HepG2 (cell line): ENCODE measurements around the gene KIFC1. TPM values are rescaled to one million over a fixed set of nuclear protein-coding genes. Genes with fewer than 3 reads are reported as not detected.

Experiments used
- CCAR2 ChIP-seq: fragments of 200-400 bp; formaldehyde crosslinking; optimal IDR thresholded peaks from 2 replicates; pipeline ENCODE3; 2018; ENCODE audit warnings: low read depth, mild to moderate bottlenecking, low read length, moderate library complexity
- FOXK2 ChIP-seq: fragments of 450-650 bp; IDR thresholded peaks from 2 replicates; pipeline ENCODE4 v1.6.1; 2016
- IRF2 ChIP-seq: IDR thresholded peaks from 2 replicates; pipeline ENCODE4 v1.6.1; 2018; ENCODE audit warnings: missing genetic modification reagents, missing compliant biosample characterization
- JUNB ChIP-seq: sonication (generic); formaldehyde crosslinking; IDR thresholded peaks from 2 replicates; pipeline ENCODE4 v1.8.0; 2022; ENCODE audit warnings: missing genetic modification reagents, mild to moderate bottlenecking, borderline replicate concordance
- NFIB ChIP-seq: sonication (generic); formaldehyde crosslinking; IDR thresholded peaks from 2 replicates; pipeline ENCODE4 v1.9.0; 2021; ENCODE audit warnings: missing genetic modification reagents, mild to moderate bottlenecking, borderline replicate concordance
- RAD21 ChIP-seq: fragments of 450-650 bp; formaldehyde crosslinking; IDR thresholded peaks from 2 replicates; pipeline ENCODE4 v1.5.0; 2020; ENCODE audit warnings: mild to moderate bottlenecking
- SALL2 ChIP-seq: sonication (generic); formaldehyde crosslinking; IDR thresholded peaks from 2 replicates; pipeline ENCODE4 v1.8.1; 2023; ENCODE audit warnings: mild to moderate bottlenecking, missing genetic modification reagents, inconsistent platforms
- TEAD2 ChIP-seq: sonication (generic); formaldehyde crosslinking; IDR thresholded peaks from 2 replicates; pipeline ENCODE4 v1.9.0; 2021; ENCODE audit warnings: missing genetic modification reagents
- ZFX ChIP-seq: sonication (generic); formaldehyde crosslinking; IDR thresholded peaks from 2 replicates; pipeline ENCODE4 v1.4.0; 2020; ENCODE audit warnings: mild to moderate bottlenecking, low read depth, missing genetic modification reagents, moderate library complexity
- ZSCAN22 ChIP-seq: sonication (generic); formaldehyde crosslinking; IDR thresholded peaks from 2 replicates; pipeline ENCODE4 v1.4.0; 2020; ENCODE audit warnings: mild to moderate bottlenecking, missing genetic modification reagents
- polyA plus RNA-seq, 8 experiments: library from polyadenylated mRNA; depleted of rRNA in 3 of 8; stranded (reverse) in 7 of 8; unstranded in 1 of 8; fragments of >200 nt; fragmentation: Illumina TruSeq in 4 of 8; extraction: Trizol in 4 of 8; gene quantifications; 2 replicates each; pipeline versions ENCODE4 v1.2.1 to v1.2.3, GENCODE V29; 2011 to 2016; ENCODE audit warnings: low read depth in 4 of 8, missing spikeins in 1 of 8, mixed read lengths in 1 of 8; ENCODE audit not compliant: insufficient read depth in 1 of 8
- total RNA-seq, 5 experiments: library from RNA; depleted of rRNA; stranded (reverse); fragments of >200 nt; fragmentation: Illumina TruSeq; extraction: Trizol; gene quantifications; 2 replicates each; pipeline ENCODE4 v1.2.3, GENCODE V29; 2016; ENCODE audit warnings: low read depth in 1 of 5
- TF ChIP-seq, protein P1 (sequence below): IDR thresholded peaks from 2 replicates; pipeline ENCODE4 v1.6.1; 2016; ENCODE audit warnings: missing biosample characterization, missing genetic modification reagents, low read depth
- TF ChIP-seq, protein P2 (sequence below): sonication (generic); formaldehyde crosslinking; IDR thresholded peaks from 2 replicates; pipeline ENCODE4 v1.5.0; 2020; ENCODE audit warnings: missing genetic modification reagents, mild to moderate bottlenecking, borderline replicate concordance
- TF ChIP-seq, protein P3 (sequence below): sonication (generic); formaldehyde crosslinking; IDR thresholded peaks from 2 replicates; pipeline ENCODE4 v1.5.0; 2020; ENCODE audit warnings: mild to moderate bottlenecking, missing genetic modification reagents, moderate library complexity
- TF ChIP-seq, protein P4 (sequence below): sonication (generic); formaldehyde crosslinking; IDR thresholded peaks from 2 replicates; pipeline ENCODE4 v1.5.1; 2020; ENCODE audit warnings: mild to moderate bottlenecking, missing genetic modification reagents, borderline replicate concordance
- TF ChIP-seq, protein P5 (sequence below): sonication (generic); formaldehyde crosslinking; IDR thresholded peaks from 2 replicates; pipeline ENCODE4 v1.5.1; 2020; ENCODE audit warnings: mild to moderate bottlenecking, missing genetic modification reagents

Gene KIFC1
- total and polyA plus RNA-seq, 2 of the 13 experiments (the other 11 are each of a cell fraction or from before 2014, with no cell fraction given), result 25.0 to 45.5 TPM

DNA sequence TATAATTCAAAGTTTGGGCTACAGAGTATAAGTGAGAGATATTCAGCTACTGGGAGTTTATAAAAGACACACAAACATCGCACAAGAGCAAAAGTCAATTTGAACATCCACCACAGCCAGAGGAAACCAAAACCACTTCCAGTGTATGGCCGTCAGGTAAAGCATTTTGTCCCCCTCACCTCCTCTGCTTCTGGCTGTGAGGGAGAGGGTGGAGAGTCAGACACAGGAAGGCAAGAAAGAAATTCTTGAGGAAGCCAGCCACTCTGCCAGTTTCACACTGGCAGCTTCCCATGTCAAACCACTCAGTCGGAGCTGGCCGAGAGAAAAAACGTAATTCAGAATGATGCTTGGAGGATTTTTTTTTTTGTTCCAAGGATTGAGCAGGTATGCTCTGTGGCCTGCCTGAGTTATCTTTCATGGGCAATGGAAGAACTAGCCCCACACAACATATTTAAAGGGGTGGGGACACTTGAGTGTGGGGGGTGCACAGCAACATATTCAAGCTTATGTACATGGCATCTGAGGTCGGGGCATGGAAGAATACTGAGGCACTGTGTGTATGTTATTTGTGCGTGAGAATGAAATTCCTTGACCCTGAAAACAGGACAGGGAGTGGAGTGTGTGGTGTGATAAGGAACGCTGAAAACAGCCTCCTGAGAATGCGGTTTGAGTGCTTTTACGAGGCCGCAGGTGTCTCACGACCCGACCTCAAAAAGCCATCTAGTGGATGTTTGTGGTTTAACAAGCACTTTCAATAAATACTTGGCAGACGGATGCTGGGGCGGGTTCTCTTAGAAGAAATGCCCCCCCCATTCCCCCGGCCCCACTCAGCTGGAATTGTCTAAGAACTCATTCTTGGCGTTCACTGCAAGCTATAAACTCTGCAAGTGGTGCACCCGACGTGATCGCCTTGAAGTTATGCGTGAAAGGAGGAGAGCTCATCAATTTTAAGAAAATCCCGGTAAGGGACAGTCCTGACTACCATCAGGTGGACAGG, 46.6 kb upstream of the KIFC1 start (continued):
- TF ChIP-seq, protein P1, sequence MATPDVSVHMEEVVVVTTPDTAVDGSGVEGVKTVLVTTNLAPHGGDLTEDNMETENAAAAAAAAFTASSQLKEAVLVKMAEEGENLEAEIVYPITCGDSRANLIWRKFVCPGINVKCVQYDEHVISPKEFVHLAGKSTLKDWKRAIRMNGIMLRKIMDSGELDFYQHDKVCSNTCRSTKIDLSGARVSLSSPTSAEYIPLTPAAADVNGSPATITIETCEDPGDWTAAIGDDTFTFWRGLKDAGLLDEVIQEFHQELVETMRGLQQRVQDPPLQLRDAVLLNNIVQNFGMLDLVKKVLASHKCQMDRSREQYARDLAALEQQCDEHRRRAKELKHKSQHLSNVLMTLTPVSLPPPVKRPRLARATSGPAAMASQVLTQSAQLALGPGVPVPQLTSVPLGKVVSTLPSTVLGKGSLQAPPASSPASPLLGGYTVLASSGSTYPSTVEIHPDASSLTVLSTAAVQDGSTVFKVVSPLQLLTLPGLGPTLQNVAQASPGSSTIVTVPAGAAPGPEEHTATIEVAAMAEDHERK, result no peak
- no peak for TF ChIP-seq TEAD2 (CRISPR knock-in tag)
- TF ChIP-seq, protein P2, sequence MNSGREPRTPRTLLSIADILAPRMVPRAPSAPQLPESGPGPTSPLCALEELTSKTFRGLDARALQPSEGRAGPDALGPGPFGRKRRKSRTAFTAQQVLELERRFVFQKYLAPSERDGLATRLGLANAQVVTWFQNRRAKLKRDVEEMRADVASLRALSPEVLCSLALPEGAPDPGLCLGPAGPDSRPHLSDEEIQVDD (CRISPR knock-in tag), result no peak
- no peak for TF ChIP-seq JUNB
- TF ChIP-seq FOXK2, result no peak
- TF ChIP-seq SALL2 (CRISPR knock-in tag), result no peak
- peak; percentile 59; the same call in 1 of the 2 replicates for TF ChIP-seq RAD21 (CRISPR knock-in tag)
- TF ChIP-seq, protein P3, sequence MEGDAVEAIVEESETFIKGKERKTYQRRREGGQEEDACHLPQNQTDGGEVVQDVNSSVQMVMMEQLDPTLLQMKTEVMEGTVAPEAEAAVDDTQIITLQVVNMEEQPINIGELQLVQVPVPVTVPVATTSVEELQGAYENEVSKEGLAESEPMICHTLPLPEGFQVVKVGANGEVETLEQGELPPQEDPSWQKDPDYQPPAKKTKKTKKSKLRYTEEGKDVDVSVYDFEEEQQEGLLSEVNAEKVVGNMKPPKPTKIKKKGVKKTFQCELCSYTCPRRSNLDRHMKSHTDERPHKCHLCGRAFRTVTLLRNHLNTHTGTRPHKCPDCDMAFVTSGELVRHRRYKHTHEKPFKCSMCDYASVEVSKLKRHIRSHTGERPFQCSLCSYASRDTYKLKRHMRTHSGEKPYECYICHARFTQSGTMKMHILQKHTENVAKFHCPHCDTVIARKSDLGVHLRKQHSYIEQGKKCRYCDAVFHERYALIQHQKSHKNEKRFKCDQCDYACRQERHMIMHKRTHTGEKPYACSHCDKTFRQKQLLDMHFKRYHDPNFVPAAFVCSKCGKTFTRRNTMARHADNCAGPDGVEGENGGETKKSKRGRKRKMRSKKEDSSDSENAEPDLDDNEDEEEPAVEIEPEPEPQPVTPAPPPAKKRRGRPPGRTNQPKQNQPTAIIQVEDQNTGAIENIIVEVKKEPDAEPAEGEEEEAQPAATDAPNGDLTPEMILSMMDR (CRISPR knock-in tag), result peak; percentile 83
- TF ChIP-seq ZFX (CRISPR knock-in tag), result peak; percentile 37; the same call in 1 of the 2 replicates
- peak; percentile 38; the same call in 1 of the 2 replicates for TF ChIP-seq IRF2 (CRISPR knock-in tag)
- no peak for TF ChIP-seq CCAR2
- TF ChIP-seq, protein P4, sequence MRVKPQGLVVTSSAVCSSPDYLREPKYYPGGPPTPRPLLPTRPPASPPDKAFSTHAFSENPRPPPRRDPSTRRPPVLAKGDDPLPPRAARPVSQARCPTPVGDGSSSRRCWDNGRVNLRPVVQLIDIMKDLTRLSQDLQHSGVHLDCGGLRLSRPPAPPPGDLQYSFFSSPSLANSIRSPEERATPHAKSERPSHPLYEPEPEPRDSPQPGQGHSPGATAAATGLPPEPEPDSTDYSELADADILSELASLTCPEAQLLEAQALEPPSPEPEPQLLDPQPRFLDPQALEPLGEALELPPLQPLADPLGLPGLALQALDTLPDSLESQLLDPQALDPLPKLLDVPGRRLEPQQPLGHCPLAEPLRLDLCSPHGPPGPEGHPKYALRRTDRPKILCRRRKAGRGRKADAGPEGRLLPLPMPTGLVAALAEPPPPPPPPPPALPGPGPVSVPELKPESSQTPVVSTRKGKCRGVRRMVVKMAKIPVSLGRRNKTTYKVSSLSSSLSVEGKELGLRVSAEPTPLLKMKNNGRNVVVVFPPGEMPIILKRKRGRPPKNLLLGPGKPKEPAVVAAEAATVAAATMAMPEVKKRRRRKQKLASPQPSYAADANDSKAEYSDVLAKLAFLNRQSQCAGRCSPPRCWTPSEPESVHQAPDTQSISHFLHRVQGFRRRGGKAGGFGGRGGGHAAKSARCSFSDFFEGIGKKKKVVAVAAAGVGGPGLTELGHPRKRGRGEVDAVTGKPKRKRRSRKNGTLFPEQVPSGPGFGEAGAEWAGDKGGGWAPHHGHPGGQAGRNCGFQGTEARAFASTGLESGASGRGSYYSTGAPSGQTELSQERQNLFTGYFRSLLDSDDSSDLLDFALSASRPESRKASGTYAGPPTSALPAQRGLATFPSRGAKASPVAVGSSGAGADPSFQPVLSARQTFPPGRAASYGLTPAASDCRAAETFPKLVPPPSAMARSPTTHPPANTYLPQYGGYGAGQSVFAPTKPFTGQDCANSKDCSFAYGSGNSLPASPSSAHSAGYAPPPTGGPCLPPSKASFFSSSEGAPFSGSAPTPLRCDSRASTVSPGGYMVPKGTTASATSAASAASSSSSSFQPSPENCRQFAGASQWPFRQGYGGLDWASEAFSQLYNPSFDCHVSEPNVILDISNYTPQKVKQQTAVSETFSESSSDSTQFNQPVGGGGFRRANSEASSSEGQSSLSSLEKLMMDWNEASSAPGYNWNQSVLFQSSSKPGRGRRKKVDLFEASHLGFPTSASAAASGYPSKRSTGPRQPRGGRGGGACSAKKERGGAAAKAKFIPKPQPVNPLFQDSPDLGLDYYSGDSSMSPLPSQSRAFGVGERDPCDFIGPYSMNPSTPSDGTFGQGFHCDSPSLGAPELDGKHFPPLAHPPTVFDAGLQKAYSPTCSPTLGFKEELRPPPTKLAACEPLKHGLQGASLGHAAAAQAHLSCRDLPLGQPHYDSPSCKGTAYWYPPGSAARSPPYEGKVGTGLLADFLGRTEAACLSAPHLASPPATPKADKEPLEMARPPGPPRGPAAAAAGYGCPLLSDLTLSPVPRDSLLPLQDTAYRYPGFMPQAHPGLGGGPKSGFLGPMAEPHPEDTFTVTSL (CRISPR knock-in tag), result no peak
- TF ChIP-seq, protein P5, sequence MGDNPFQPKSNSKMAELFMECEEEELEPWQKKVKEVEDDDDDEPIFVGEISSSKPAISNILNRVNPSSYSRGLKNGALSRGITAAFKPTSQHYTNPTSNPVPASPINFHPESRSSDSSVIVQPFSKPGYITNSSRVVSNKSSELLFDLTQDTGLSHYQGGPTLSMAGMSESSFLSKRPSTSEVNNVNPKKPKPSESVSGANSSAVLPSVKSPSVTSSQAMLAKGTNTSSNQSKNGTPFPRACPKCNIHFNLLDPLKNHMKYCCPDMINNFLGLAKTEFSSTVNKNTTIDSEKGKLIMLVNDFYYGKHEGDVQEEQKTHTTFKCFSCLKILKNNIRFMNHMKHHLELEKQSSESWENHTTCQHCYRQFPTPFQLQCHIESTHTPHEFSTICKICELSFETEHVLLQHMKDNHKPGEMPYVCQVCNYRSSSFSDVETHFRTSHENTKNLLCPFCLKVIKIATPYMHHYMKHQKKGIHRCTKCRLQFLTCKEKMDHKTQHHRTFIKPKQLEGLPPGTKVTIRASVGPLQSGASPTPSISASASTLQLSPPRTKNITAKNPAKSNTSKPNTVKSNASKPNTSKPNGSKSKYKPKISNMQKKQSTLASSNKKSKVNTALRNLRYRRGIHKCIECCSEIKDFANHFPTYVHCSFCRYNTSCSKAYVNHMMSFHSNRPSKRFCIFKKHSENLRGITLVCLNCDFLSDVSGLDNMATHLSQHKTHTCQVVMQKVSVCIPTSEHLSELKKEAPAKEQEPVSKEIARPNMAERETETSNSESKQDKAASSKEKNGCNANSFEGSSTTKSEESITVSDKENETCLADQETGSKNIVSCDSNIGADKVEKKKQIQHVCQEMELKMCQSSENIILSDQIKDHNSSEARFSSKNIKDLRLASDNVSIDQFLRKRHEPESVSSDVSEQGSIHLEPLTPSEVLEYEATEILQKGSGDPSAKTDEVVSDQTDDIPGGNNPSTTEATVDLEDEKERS, result no peak
- TF ChIP-seq ZSCAN22 (CRISPR knock-in tag), result no peak
- TF ChIP-seq NFIB (CRISPR knock-in tag), result no peak
